ENCODE results near the gene ZNF689. TPM values are rescaled to one million over a fixed set of nuclear protein-coding genes. Genes with fewer than 3 reads are reported as not detected.

The ZNF689 gene
- total RNA-seq, 4 donors from 2014 or later = 5.5 to 9.5 (median 7.0) TPM

- ATAC-seq (ENCODE audit: low FRiP score) (no peak), DNase-seq (ENCODE audit: low spot score) (no peak)
- TF ChIP-seq CTCF (IDR thresholded peaks at IDR 0.05) = no peak
Observed at GRCh38 chr16:30561089-30561816, 48.9 kb downstream of the ZNF689 start.

GRCh38 chr16:30559690-30560089, 50.5 kb downstream of the ZNF689 start:
- ATAC-seq (ENCODE audit: low FRiP score) (no peak), DNase-seq (ENCODE audit: low spot score) (no peak)
- no peak for TF ChIP-seq CTCF (IDR thresholded peaks at IDR 0.05)

- no peak for TF ChIP-seq CTCF (IDR thresholded peaks at IDR 0.05)
- ATAC-seq (ENCODE audit: low FRiP score) = no peak
- no peak for DNase-seq (ENCODE audit: low spot score)
Observed at GRCh38 chr16:30558789-30559377, 51.3 kb downstream of the ZNF689 start.

- peak; percentile 99 for ATAC-seq (ENCODE audit: low FRiP score)
- no peak for TF ChIP-seq CTCF (IDR thresholded peaks at IDR 0.05)
- DNase-seq (ENCODE audit: low spot score) = peak; percentile 92
Observed at GRCh38 chr16:30557957-30558788, 52.0 kb downstream of the ZNF689 start, which contains the start of gene ZNF764. Gene ZNF764 (minus strand): TSS chr16:30558374. CDS start chr16:30558182, 192 bp downstream.

GRCh38 chr16:30557707-30557956, 52.6 kb downstream of the ZNF689 start:
- no peak for ATAC-seq (ENCODE audit: low FRiP score)

GRCh38 chr16:30556125-30556473, 54.1 kb downstream of the ZNF689 start:
- no peak for DNase-seq (ENCODE audit: low spot score)
- no peak for ATAC-seq (ENCODE audit: low FRiP score)
- no peak for TF ChIP-seq CTCF (IDR thresholded peaks at IDR 0.05)

More at GRCh38 chr16:30557707-30557956, 52.6 kb downstream of the ZNF689 start:
- no peak for TF ChIP-seq CTCF (IDR thresholded peaks at IDR 0.05)
- DNase-seq (ENCODE audit: low spot score) = no peak

All from omental fat pad (tissue), 4 donors.